GM13977 (cell line): ENCODE measurements around the gene PYGL.
"Not testable (repeated sequence)": the region's sequence is repeated elsewhere in the genome, so short reads cannot be mapped to it uniquely, and the experiment has no call there.

Experiments used
- DNase-seq: peaks from one replicate; pipeline ENCODE4 v3.0.0; 2012; ENCODE audit warnings: low spot score
- in situ Hi-C: fragments of 300-500 bp; cut with MboI; formaldehyde crosslinking; loops from one replicate; pipeline ENCODE4 v1.12.0; 2022; ENCODE audit warnings: low sequenced_read_pairs, low pct_unique_long_range_greater_than_20kb, mixed read lengths, inconsistent platforms; ENCODE audit not compliant: unreplicated experiment
- TF ChIP-seq, protein P1 (sequence below): IDR thresholded peaks from 2 replicates; pipeline ENCODE4 v1.5.1; 2012; ENCODE audit warnings: mild to moderate bottlenecking, control low read depth; ENCODE audit not compliant: insufficient read depth; ENCODE audit errors: extremely low read depth, missing control alignments

PYGL gene

DNA sequence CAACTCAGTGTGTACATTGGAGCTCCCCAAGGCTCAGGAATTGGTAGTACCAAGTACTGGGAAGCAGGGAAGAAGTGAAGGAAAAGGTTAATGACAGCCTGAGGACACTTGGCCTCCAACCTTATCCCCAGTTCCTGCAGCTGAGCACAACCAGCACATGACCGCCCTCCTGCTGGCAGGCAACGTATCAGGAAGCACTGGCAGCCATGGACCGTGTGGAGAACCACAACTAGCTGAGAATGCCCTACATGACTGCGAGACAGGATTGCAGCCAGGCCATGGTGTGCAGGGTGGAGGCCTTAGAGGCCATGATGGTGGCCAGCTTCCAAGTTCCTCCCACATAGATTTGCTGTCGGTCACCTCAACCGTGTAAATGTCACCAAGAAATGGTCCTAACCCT is 26.8 kb downstream of the PYGL start:
- TF ChIP-seq, protein P1, sequence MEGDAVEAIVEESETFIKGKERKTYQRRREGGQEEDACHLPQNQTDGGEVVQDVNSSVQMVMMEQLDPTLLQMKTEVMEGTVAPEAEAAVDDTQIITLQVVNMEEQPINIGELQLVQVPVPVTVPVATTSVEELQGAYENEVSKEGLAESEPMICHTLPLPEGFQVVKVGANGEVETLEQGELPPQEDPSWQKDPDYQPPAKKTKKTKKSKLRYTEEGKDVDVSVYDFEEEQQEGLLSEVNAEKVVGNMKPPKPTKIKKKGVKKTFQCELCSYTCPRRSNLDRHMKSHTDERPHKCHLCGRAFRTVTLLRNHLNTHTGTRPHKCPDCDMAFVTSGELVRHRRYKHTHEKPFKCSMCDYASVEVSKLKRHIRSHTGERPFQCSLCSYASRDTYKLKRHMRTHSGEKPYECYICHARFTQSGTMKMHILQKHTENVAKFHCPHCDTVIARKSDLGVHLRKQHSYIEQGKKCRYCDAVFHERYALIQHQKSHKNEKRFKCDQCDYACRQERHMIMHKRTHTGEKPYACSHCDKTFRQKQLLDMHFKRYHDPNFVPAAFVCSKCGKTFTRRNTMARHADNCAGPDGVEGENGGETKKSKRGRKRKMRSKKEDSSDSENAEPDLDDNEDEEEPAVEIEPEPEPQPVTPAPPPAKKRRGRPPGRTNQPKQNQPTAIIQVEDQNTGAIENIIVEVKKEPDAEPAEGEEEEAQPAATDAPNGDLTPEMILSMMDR: no peak
- in situ Hi-C loops: no loop called here
- no peak for DNase-seq

DNA sequence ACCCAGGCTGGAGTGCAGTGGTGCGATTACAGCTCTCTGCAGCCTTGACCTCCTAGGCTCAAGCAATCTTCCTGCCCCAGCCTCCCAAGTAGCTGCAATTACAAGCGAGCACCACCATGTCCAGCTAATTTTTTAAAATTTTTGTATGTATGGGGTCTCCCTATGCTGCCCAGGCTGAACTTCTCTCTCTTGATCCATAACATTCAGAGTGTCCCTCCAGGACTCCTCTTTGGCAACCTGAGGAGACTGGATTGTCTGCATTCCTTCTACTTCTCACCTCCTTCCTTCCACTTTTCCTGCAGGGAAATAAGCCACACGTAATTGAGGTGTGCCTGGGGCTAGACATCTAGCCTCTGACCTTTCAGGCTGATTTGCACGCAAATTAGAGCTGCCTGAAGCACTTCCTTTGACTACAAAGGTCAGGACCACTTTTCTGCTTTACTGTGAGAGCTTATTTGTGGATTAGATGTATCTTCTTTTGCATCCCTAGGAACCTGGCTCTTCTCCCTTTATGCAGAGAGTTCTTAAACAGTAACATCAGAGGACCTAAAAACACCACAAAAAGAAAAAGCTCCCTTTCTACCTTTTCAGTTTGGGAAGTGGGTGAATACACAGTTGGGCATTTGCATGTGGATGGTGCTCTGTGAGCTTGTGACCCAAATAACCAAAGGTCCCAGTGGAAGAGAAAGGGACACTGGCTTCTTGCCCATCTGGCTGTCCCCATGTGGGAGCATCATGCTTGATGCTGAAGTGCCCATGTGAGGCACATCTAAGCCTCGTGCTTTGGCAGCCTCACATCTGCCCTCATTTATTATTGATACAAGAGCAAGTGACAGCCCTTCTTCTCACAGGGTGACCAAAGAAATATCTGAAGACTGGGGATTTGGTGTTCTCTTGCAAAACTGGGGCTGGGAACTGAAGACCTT is 33.5 kb downstream of the PYGL start:
- in situ Hi-C loops: no loop called here
- TF ChIP-seq, protein P1: no peak
- no peak for DNase-seq

DNA sequence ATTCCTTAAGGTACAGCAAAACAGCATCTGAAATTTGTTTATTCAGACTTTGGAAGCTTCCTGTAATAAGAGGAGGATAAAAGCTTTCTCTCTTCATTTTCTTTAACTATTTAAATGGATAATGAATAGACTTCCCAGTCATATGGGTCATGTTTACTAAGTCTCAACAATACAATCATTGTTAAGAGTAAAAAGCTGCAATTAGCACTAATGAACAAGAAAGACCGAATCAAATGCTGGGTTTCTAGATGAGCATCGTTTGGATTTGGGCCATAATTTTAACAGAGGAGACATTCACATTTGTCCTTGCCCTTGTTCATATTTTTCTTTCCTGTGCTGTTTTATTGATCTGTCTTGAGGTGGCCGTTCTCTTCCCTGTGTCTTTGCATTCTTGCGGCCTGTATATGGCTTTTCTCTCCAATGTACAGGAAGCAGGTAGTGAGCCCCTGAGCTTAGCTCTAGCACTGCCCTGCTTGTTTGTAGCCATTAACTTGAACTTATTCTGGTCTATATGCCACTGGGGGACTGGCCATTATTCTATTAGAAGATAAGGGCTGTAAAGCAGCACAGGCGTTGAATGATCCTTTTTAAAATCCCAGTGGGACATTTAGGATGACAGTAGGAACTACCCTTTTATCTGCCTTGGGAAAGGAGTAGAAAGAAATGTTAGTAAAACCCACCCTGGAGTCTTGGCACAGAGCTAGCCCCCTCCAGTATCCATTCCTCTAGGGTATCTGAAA is 37.8 kb downstream of the PYGL start:
- in situ Hi-C loops: no loop called here
- TF ChIP-seq, protein P1: no peak
- DNase-seq: no peak

DNA sequence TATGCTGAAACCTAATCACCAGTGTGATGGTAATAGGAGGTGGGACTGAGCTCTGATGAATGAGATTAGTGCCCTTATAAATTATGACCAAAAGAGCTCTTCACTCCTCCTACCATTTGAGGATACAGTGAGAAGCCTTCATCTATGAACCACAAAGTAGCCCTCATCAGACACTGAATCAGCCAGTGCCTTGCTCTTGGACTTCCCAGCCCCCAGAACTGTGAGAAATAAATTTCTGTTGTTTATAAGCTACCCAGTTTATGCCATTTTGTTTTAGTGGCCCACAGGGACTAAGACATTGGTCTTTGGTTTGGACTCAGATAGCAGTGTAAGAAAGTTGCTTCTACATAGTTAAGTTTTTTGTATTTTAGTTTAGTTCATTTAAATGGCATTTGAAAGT is 39.6 kb downstream of the PYGL start:
- no peak for DNase-seq
- in situ Hi-C loops: no loop called here
- TF ChIP-seq, protein P1: no peak

- in situ Hi-C loops: no loop called here
- TF ChIP-seq, protein P1: no peak
- DNase-seq: no peak
Measured at GRCh38 chr14:50901361-50901760, 42.9 kb downstream of the PYGL start.

- DNase-seq: no peak
- in situ Hi-C loops: no loop called here
- TF ChIP-seq, protein P1: no peak
Measured at GRCh38 chr14:50897658-50898175, 46.6 kb downstream of the PYGL start.

DNA sequence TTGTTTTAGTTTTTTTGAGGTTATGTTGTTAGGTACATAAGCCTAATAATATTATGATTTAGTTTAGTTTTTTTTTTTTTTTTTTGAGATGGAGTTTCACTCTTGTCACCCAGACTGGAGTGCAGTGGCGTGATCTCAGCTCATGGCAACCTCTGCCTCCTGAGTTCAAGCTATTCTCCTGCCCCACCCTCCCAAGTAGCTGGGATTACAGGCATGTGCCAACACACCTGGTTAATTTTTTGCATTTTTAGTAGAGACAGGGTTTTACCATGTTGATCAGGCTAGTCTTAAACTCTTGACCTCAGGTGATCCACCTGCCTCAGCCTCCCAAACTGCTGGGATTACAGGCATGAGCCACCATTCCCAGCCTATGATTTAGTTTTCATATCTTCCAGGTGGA is 47.3 kb downstream of the PYGL start:
- DNase-seq, in situ Hi-C loops: not testable (repeated sequence)

GRCh38 chr14:50896421-50896820 is 47.9 kb downstream of the PYGL start:
- in situ Hi-C loops, DNase-seq: not testable (repeated sequence)
